GM18511 (cell line): Measurements from ENCODE around the gene B4GALT2.
A peak's percentile ranks its signal among the peaks of the same experiment; 100 is the strongest.

Experiments
- ATAC-seq: cut with Tn5 transposase; IDR thresholded peaks from one replicate; pipeline ENCODE4 v1.9.1; 2021; ENCODE audit warnings: mild to moderate bottlenecking, moderate library complexity; ENCODE audit not compliant: unreplicated experiment

B4GALT2 gene

GRCh38 chr1:43983253-43983899 is 4.4 kb downstream of the B4GALT2 start:
- no peak for ATAC-seq

- no peak for ATAC-seq
Observed at GRCh38 chr1:43984855-43985254, 5.8 kb downstream of the B4GALT2 start.

- no peak for ATAC-seq
Observed at GRCh38 chr1:43985984-43986595, 7.1 kb downstream of the B4GALT2 start.

GRCh38 chr1:43986712-43987111 is 7.7 kb downstream of the B4GALT2 start:
- no peak for ATAC-seq

- ATAC-seq = no peak
Observed at GRCh38 chr1:43987159-43987902, 8.3 kb downstream of the B4GALT2 start.

- ATAC-seq = no peak
Observed at GRCh38 chr1:43990271-43991199, 11.5 kb downstream of the B4GALT2 start.

GRCh38 chr1:43991200-43991475 is 12.1 kb downstream of the B4GALT2 start:
- peak; percentile 21 for ATAC-seq

- peak; percentile 76 for ATAC-seq
Observed at GRCh38 chr1:43991476-43992231, 12.6 kb downstream of the B4GALT2 start, which contains the start of gene CCDC24. CCDC24 (plus strand) TSS chr1:43991599; CDS start chr1:43991879, 280 bp downstream.

GRCh38 chr1:43992232-43992995 is 13.4 kb downstream of the B4GALT2 start:
- ATAC-seq = no peak

GRCh38 chr1:43993206-43993914 is 14.3 kb downstream of the B4GALT2 start:
- ATAC-seq = no peak

GRCh38 chr1:43994071-43994470 is 15.1 kb downstream of the B4GALT2 start:
- ATAC-seq = no peak

- ATAC-seq = no peak
Observed at GRCh38 chr1:43994794-43995790, 16.1 kb downstream of the B4GALT2 start.

GRCh38 chr1:43995984-43996732 is 17.1 kb downstream of the B4GALT2 start:
- ATAC-seq = no peak

GRCh38 chr1:43996733-43997115 is 17.7 kb downstream of the B4GALT2 start:
- ATAC-seq = no peak

GRCh38 chr1:43997295-43997999 is 18.4 kb downstream of the B4GALT2 start:
- no peak for ATAC-seq

GRCh38 chr1:43998000-43998378 is 19.0 kb downstream of the B4GALT2 start:
- no peak for ATAC-seq

- ATAC-seq = no peak
Observed at GRCh38 chr1:43999455-43999854, 20.4 kb downstream of the B4GALT2 start.
